Smooth muscle cell (in vitro differentiated cells): Measurements from ENCODE around the gene MYO7B. TPM values are rescaled to one million over a fixed set of nuclear protein-coding genes. Genes with fewer than 3 reads are reported as not detected.

Experiments used
- DNase-seq: peaks from one replicate; lab custom pipeline; 2025; ENCODE audit not compliant: unreplicated experiment; lab: John Stamatoyannopoulos, UW
- H2AFZ ChIP-seq: fragments of 200-600 bp; sonication (generic); 2 replicates; pipeline ENCODE4 v1.6.0; 2016; ENCODE audit warnings: antibody characterized with exemption, low read depth, mild to moderate bottlenecking
- H3F3A ChIP-seq: fragments of 200-600 bp; sonication (generic); 2 replicates; pipeline ENCODE4 v1.6.0; 2017; ENCODE audit warnings: antibody characterized with exemption, low read depth
- H3K27ac ChIP-seq: fragments of 200-600 bp; sonication (generic); 2 replicates; pipeline ENCODE4 v1.5.1; 2016; ENCODE audit warnings: low read depth, mild to moderate bottlenecking
- H3K27me3 ChIP-seq: fragments of 200-600 bp; sonication (generic); 2 replicates; pipeline ENCODE4 v1.6.1; 2016; ENCODE audit warnings: low read depth, mild to moderate bottlenecking
- H3K36me3 ChIP-seq: fragments of 200-600 bp; sonication (generic); 2 replicates; pipeline ENCODE4 v1.5.1; 2016; ENCODE audit warnings: low read depth
- H3K4me1 ChIP-seq: fragments of 200-600 bp; sonication (generic); 2 replicates; pipeline ENCODE4 v1.5.1; 2016; ENCODE audit warnings: low read depth
- H3K4me2 ChIP-seq: fragments of 200-600 bp; sonication (generic); 2 replicates; pipeline ENCODE4 v1.6.0; 2016; ENCODE audit warnings: mild to moderate bottlenecking
- H3K4me3 ChIP-seq: fragments of 200-600 bp; sonication (generic); 2 replicates; pipeline ENCODE4 v1.5.1; 2016; ENCODE audit warnings: mild to moderate bottlenecking
- H3K79me2 ChIP-seq: fragments of 200-600 bp; sonication (generic); 2 replicates; pipeline ENCODE4 v1.6.0; 2016; ENCODE audit warnings: low read depth, mild to moderate bottlenecking
- H3K9ac ChIP-seq: fragments of 200-600 bp; sonication (generic); 2 replicates; pipeline ENCODE4 v1.6.0; 2016; ENCODE audit warnings: low read depth
- H3K9me3 ChIP-seq: fragments of 200-600 bp; sonication (generic); replicated peaks from 2 replicates; pipeline ENCODE4 v1.5.1; 2016; ENCODE audit warnings: low read depth
- H4K20me1 ChIP-seq: fragments of 200-600 bp; sonication (generic); 2 replicates; pipeline ENCODE4 v1.6.0; 2016; ENCODE audit warnings: low read depth
- WGBS: methylation state at CpG from one replicate; pipeline ENCODE4 v1.1.7; 2016; ENCODE audit warnings: low lambda C conversion rate; 5-methylcytosine and 5-hydroxymethylcytosine counted together
- polyA plus RNA-seq: library from polyadenylated mRNA; unstranded; fragments of >200 nt; fragmentation: Nextera tagmentation; extraction: Ambion mirVana; gene quantifications from 2 replicates; pipeline ENCODE4 v1.2.1, GENCODE V29; 2016
- total RNA-seq: library from RNA; depleted of rRNA; stranded (reverse); fragments of >200 nt; gene quantifications from 2 replicates; pipeline ENCODE4 v1.2.3, GENCODE V29; 2014
- TF ChIP-seq, protein P1 (sequence below): fragments of 200-600 bp; sonication (generic); IDR thresholded peaks from 2 replicates; pipeline ENCODE4 v1.5.1; 2017; ENCODE audit warnings: borderline replicate concordance, mild to moderate bottlenecking, antibody characterized with exemption; ENCODE audit not compliant: insufficient read depth, poor library complexity, severe bottlenecking

Gene MYO7B
- total and polyA plus RNA-seq, 2 experiments from 2014 or later: 0.09 to 0.35 TPM

DNA sequence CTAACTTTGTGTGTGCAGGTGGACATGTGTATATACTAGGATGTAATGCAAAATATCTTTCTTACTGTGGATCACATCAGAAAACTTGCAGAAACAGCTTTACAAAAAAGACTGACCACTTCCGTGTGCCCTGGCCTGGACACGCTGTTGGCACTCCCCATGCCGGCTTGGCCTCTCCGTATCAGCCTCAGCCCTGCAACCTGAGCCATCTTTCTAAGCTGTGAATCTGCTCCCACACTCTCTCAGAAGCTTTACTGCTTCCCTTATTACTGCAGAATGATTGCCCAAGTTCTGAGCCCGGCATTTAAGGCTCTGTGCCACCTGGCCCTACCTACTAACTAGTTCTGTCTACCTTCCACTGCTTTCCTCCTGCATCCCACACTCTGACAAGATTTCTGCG, 37.8 kb downstream of the MYO7B start:
- WGBS: 92% methylated on average over 6 of the region's 6 CpGs
- Histone ChIP-seq H3K79me2 (no peaks in the 10 kb centered on the region), H2AFZ (no peak overlapping the region), H3K9me3 (no peaks in the 10 kb centered on the region), H3K27me3 (no peaks in the 10 kb centered on the region), H3K4me3 (no peak overlapping the region), H3K4me2 (no peak overlapping the region), H3K9ac (no peak overlapping the region), H3F3A (no peaks in the 10 kb centered on the region), H3K27ac (no peak overlapping the region), H3K4me1 (no peaks in the 10 kb centered on the region), H3K36me3 (no peaks in the 10 kb centered on the region), H4K20me1 (no peaks in the 10 kb centered on the region)
- TF ChIP-seq, protein P1, sequence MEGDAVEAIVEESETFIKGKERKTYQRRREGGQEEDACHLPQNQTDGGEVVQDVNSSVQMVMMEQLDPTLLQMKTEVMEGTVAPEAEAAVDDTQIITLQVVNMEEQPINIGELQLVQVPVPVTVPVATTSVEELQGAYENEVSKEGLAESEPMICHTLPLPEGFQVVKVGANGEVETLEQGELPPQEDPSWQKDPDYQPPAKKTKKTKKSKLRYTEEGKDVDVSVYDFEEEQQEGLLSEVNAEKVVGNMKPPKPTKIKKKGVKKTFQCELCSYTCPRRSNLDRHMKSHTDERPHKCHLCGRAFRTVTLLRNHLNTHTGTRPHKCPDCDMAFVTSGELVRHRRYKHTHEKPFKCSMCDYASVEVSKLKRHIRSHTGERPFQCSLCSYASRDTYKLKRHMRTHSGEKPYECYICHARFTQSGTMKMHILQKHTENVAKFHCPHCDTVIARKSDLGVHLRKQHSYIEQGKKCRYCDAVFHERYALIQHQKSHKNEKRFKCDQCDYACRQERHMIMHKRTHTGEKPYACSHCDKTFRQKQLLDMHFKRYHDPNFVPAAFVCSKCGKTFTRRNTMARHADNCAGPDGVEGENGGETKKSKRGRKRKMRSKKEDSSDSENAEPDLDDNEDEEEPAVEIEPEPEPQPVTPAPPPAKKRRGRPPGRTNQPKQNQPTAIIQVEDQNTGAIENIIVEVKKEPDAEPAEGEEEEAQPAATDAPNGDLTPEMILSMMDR: no peak
- no peak for DNase-seq

DNA sequence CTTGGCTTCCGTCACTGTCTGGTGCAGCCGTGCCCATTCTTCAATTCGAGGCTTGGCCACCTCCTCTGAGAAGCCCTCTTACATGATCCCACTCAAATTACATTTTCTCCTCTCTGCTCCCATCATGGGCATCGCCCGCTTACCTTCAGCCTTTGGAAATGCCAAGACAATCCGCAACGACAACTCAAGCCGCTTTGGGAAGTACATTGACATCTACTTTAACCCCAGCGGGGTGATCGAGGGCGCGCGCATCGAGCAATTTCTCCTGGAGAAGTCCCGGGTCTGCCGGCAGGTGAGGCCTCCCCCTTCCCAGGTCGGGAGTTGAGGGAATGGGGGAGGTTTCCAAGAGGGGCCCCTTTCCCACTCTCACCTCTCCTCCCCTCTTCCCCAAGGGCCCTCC, 38.3 kb downstream of the MYO7B start:
- H3K36me3 ChIP-seq: no peaks in the 10 kb centered on the region
- no peak overlapping the region for H3K4me3 ChIP-seq
- no peak for DNase-seq
- no peaks in the 10 kb centered on the region for H3K79me2 ChIP-seq
- no peaks in the 10 kb centered on the region for H3F3A ChIP-seq
- H3K4me1 ChIP-seq: no peaks in the 10 kb centered on the region
- TF ChIP-seq, protein P1: no peak
- H3K9me3 ChIP-seq: no peaks in the 10 kb centered on the region
- no peak overlapping the region for H3K9ac ChIP-seq
- 93% methylated on average over 17 of the region's 17 CpGs for WGBS
- H3K27ac ChIP-seq: no peak overlapping the region
- H4K20me1 ChIP-seq: no peaks in the 10 kb centered on the region
- no peaks in the 10 kb centered on the region for H3K27me3 ChIP-seq
- H3K4me2 ChIP-seq: no peak overlapping the region
- H2AFZ ChIP-seq: no peak overlapping the region

DNA sequence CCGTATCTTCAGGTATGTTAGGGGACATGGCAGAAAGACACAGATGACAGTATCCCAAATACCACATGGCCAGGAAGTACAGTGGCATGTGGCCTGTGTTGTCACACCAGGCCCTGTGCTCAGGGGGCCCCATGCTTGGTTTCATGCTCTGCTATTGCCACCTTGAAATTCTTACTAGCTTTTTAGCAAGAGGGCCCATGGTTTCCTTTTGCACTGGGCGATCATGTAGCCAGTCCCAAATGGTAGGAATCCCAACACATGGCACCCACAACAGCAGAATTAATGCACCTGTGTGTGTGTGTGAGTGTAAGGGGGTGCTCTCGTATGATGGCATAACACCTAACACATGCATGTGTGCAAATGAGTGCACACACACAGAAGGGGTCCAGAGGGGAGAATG, 39.2 kb downstream of the MYO7B start:
- Histone ChIP-seq H3K36me3 (no peaks in the 10 kb centered on the region), H3K9ac (no peak overlapping the region), H2AFZ (no peak overlapping the region), H3K4me3 (no peak overlapping the region), H3K9me3 (no peaks in the 10 kb centered on the region), H3K79me2 (no peaks in the 10 kb centered on the region), H3K4me1 (no peaks in the 10 kb centered on the region), H3K4me2 (no peak overlapping the region), H3K27ac (no peak overlapping the region), H4K20me1 (no peaks in the 10 kb centered on the region), H3F3A (no peaks in the 10 kb centered on the region), H3K27me3 (no peaks in the 10 kb centered on the region)
- TF ChIP-seq, protein P1: no peak
- DNase-seq: no peak
- 94% methylated on average over 3 of the region's 3 CpGs for WGBS

DNA sequence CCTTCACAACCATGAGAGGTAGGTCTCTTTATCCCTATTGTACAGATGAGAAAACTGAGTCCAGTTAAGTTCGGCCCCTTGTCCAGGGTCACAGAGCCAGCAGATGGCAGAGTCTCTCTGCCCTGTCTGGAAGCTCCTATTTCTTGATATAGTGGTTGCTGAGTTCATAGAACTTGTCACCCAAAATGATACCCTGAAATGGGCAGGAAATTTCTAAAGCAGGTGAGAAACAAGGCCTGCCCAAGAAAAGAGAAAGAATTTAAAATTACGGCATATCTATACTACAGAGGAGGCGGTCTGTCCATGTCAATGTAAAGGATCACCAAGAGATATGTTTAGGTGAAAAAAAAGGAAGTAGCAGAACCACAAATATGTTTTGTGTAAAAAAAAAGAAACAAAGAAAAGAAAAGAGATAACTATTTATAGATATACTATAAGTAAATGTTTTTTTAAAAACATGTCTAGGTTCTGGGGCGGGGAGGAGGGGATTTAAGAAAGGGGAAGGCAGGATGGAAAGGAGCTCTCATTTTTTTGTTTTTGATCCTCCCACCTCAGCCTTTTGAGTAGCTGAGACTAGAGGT, 39.8 kb downstream of the MYO7B start:
- Histone ChIP-seq H3K9me3 (no peaks in the 10 kb centered on the region), H3K4me3 (no peak overlapping the region), H3K27ac (no peak overlapping the region), H3K9ac (no peak overlapping the region), H2AFZ (no peak overlapping the region), H3F3A (no peaks in the 10 kb centered on the region), H3K4me2 (no peak overlapping the region), H3K79me2 (no peaks in the 10 kb centered on the region), H3K4me1 (no peaks in the 10 kb centered on the region), H3K36me3 (no peaks in the 10 kb centered on the region), H4K20me1 (no peaks in the 10 kb centered on the region), H3K27me3 (no peaks in the 10 kb centered on the region)
- 96% methylated on average over 4 of the region's 4 CpGs for WGBS
- TF ChIP-seq, protein P1: no peak
- DNase-seq: no peak
